Fibroblast of skin of left quadriceps (primary cell): ENCODE measurements around the gene PPP1R12A.
A peak's percentile ranks its signal among the peaks of the same experiment; 100 is the strongest.
"Not testable (repeated sequence)": the region's sequence is repeated elsewhere in the genome, so short reads cannot be mapped to it uniquely, and the experiment has no call there.

Experiments
- DNase-seq, 2 experiments: peaks; one replicate each; pipeline ENCODE4 v3.0.0-alpha.2; 2013; ENCODE audit warnings: low read depth in 2 of 2

Gene PPP1R12A

DNA sequence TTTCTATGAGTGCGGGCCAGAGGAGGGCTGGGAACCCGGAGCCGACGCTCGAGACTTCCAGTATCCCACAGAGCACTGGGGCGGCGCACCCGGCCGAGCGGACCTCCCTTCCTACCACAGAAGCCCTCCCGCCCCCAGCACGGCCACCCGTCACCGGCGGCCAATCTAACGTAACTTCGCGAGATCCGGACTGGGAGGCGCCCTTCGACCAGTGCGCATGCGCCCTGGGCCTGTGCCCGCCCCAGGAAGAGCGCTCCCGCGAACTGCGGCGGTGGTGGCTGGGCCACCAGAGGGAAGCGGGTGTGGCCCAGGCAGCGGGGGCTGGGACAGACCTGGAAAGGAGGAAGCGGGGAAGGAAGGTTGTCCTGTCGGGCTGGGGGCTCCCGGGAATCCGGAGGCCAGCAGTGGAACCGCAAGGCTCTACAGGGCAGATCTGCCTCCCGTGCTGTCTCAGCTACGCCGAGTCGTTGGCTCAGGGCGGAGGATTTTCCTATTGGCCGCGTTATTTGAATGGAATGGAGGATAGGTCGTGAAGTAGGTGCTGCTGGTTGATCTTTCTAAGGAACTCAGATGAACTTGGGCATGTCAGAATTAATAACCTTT, at the start of gene PPP1R12A:
Gene PPP1R12A (minus strand): TSS at position 77 of the 603 bp plus-strand sequence. CDS start 166 bp downstream, outside the sequence.
- DNase-seq: peak; percentile 97

DNA sequence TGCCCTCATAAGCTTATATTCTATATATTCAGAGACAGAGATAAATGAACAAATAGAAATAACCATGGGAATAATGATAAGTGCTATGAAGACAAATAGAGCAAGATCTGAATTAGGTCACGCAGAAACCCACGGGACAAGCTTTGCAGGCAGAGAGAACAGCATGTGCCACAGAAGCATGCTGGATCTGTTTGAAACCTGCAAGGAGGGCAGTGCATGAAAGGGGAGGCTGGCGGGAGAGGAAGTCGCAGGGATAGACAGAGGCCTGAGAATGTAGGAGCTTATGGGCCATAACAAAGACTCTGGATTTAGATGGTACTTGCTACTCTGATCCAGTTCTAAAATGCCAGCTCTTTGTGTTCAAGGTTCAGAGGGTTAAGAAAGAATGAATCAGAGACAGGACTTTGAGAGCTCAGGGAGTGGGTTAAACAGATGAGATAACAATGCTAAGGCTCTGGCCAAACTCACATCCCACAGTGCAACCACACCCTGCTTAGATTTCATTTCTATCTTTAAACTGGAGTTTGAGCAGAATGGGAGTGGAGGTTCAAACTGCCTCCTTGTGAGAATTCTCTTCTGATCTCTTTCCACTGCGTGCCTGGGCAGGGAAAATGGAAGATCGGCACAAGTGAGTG, 49.2 kb upstream of the PPP1R12A start:
- no peak for DNase-seq

- peak; percentile 97 for DNase-seq
Measured at GRCh38 chr12:79983492-79983891, 48.6 kb upstream of the PPP1R12A start.

DNA sequence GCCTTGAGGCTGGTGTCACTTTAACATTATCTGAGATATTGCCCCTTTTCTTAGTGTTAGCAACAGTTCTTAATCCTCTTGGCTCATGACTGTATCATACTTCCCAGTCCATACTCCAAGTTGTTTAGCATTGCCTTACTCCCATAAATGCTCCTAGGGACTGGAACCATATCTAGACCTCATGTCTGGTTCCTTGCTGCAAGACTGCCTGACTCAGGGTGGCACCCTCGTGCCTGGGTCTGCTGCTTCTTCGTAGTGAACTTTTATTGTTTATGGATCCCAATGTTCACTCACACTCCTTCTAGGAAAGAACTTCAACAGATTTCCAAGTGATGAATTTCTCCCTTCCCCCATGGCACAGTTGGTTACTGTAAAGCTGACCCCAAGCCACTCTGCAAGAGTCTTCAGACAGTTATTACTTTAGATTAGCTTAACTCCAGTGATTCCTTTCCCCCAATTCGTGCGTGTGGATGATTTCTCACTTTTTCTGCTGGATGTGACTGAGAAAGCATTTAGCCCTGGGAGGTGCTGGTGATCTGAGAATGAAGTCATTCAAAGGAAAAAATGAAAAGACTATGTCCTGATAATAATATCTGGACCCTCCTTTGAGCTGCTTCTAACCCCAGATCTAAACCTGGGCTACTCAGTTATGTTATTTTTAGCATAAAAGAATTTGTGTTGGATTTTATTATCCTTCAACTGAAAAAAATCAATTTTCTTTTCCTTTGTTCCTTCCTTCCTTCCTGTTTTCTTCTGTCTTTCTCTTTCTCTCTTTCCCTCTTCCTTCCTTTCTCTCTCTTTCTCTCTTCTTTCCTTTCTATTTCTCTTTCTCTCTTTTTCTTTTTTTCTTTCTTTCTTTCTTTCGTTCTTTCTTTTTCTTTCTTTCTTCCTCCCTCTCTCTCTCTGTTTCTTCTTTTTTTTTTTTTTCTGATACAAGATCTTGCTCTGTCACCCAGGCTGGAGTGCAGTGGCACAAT, 47.5 kb upstream of the PPP1R12A start:
- DNase-seq: no peak

- DNase-seq: no peak
Measured at GRCh38 chr12:79978692-79979091, 43.8 kb upstream of the PPP1R12A start.

- DNase-seq: peak; percentile 67 to 68
Measured at GRCh38 chr12:79977856-79978460, 43.1 kb upstream of the PPP1R12A start.

DNA sequence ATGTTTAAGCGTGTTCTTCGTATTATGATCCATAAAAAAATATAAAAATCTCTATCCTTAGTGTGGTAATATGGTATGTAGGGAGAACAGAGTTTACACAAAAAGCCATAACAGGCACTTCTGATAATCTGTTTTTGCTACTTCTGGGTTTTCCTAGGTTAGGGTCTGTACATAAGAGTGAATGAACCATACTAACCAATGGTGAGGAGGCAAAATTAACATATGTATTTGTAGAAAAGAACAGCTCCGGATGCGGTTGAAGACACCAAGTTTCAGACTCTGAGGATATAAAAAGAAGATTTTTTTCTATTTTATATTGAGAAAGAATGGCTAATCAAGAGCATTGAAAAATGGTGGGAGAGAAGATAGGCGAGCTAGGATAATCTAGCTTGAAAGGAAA, 40.2 kb upstream of the PPP1R12A start:
- no peak for DNase-seq

DNA sequence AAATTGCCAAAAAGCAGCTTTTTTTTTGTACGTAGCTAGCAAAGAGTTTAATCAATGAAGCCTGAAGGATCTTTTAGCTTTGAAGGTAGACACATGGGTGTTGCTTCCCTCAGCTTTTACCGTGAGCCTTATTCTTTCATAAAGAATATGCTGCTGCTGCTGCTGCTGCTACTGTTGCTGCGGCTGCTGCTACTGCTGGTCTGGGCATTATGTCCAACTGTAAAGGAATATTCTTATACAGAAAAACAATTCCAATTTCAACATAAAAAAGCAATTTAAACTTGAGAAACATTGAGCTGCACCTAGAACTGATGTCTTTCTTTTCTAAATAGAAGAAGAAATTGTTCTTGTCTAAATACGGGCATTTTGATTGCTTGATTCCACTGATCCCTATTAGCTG, 38.9 kb upstream of the PPP1R12A start:
- DNase-seq: no peak

- DNase-seq: no peak
Measured at GRCh38 chr12:79964100-79964627, 29.3 kb upstream of the PPP1R12A start.

- DNase-seq: no peak
Measured at GRCh38 chr12:79961411-79961810, 26.5 kb upstream of the PPP1R12A start.

DNA sequence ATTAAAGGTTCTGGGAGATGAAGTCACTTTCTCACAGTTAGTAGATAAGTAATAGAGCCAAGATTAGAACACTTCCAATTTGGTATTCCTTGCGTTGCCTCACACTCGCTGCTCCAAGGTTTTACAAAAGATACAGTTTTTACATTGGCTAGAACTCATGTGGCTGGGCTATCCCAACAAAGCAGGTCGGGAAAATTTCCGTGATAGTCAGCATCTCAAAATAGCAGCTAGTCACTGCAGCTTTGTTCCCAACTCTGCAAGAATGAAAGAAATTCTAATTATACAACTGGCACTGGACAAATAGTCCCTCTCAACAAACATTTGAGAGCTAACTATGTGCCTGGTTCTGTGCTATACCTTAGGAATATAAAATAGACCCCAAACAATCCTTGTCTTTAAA, 24.6 kb upstream of the PPP1R12A start:
- no peak for DNase-seq

DNA sequence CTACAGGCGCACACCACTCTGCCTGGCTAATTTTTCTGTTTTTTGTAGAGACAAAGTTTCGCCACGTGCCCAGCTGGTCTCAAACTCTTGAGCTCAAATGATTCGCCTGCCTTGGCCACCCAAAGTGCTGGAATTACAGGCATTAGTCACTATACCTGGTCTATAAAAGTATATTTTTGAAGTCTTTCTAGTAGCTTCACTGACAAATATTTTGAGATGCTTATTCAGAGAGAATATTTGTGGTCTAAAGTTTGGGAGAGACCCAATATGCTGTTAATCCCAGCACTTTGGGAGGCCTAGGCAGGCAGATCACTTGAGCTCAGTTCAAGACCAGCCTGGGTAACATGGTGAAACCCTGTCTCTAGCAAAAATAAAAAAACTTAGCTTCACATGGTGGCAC, 22.0 kb upstream of the PPP1R12A start:
- no peak for DNase-seq

DNA sequence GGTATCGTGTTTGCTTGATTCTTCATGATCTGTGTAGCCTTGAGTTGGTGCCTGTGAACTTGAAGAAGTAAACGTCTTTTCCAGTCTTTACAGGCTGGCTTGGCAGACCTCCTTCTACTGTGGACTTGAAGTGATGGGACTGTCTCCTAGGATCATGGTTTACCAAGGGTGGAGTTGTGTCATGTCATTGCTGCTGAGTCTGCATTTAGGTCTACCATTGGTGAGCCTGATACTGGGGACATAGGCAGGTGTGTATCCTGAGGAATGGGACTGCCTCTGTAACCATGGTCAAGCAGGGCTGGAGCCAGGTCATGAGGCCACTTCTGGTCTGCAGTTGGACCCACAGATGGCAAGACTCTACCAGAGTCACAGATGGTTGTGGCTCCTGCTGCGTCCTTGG, 20.7 kb upstream of the PPP1R12A start:
- no peak for DNase-seq

GRCh38 chr12:79954037-79954610, 19.2 kb upstream of the PPP1R12A start:
- peak; percentile 38 to 44 for DNase-seq

DNA sequence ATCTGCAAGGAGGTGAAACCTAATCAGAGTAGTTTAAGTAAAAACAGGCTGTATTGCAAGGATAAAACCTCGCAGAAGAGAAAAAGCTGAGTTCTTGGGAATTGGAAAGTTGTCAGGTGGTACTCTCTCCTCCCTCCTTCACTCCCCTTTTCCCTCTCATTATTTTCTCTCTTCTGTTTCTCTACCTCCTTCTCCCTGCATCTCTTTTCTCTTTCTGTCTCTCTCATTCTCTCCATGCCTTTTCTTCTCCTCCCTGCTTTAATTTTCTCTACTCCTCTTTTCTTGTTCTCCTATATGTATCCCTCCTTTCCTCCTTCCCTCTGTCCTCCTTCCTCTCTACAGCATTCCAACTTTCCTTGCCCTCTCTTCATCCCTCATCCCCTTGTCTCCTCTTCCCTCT, 14.2 kb upstream of the PPP1R12A start:
- no peak for DNase-seq

DNA sequence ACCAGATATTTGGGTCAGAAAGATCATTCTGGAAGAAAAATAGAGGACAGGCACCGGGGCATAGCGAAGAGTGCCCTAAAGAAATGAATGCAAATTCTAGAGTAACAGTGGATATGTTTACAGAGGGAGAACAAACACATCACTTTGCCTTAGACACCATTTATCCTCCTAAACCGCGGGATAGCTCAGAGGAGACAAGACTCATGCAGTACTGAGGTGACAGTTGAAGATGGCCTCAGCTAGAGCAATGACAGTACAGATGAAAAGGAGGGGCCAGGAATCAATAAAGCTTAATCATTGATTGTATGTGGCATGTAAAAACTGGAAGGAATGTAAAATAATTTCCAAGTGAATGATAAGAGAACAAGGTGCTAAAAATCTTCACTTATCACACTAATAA, 10.5 kb upstream of the PPP1R12A start:
- no peak for DNase-seq

DNA sequence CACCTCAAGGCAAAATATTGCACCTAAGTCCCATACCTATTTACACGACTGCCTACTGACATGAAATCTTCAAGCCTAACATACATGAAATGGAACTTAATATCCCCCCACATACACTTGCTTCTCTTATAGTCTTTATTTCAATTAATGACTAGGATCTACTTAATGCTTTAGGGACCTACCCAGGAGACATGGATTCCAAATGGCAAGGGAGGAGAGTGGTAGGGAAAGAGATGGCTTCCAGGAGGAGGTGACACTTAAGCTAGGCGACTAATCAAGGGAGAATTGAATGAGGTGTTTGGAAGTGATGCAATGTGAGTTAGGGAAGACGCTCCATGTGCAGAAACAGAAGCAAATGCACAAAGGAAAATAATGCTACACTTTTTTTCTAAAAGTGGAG, 9.7 kb upstream of the PPP1R12A start:
- DNase-seq: no peak

GRCh38 chr12:79942846-79943245, 7.9 kb upstream of the PPP1R12A start:
- not testable (repeated sequence) for DNase-seq

DNA sequence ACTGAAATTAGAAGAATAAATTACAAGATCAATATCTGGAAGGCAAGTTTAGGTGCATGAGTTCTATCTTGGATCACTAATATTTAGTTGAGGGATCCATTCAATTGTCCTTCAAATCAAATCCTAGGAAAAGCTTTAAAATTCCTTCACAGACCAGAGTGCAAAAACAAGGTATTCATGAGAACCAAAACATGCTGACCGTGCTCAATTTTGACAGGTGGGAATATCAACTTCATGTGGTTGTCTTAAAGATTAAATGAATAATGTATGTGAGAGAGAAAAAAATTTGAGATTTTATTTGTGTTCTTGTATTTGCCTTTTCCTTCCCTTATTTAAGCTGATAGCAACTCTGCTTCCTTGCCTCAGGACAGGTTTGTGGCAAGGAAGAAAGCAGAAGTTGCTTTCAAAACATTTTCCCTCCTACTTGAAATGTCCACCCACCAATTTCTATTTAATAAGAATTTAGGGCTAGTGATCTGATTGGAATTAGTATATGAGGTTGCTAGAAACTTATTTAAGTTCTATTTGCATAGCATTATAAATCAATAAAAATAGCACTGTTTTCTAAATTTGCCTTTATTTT, 4.9 kb upstream of the PPP1R12A start:
- DNase-seq: no peak

DNA sequence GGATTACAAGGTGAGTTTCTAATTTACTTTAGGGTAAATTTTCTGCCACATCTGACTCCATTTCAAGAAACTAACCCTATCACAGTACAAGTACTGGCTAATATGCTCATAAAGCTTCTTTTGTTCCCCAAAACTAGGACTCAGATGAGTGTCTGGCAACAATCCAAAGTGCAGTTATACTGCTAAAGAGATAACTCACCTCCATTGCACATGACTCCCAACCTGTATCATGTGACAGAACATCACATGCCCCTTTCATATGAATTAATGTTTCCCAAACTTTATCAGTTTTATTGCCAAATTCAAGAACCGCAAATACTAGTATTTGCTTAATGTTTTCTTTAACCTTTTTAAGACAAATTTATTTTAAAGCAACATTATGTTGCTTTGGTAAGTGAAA, 3.9 kb upstream of the PPP1R12A start:
- DNase-seq: no peak

DNA sequence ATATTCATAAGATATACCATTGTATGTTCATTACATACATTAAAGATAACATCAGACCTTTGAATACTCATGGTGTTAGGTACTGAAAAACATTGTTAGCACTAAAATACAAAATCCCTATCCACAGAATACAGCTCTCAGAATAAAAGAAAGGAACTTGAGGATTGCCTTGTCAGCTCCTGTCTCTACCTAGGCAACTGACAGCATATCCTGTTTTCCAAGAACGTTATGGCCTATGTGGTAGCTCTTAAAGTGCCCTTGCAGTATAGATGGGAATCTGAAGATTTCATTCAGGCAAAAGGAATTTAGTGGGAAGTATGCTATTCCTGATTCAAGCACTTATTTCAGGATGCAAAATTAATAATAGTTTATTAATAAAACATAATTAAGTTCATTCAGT, 1.8 kb upstream of the PPP1R12A start:
- DNase-seq: no peak
